ENCODE results near the gene SALL1.

SALL1 gene

GRCh38 chr16:51155820-51156806 lies 5.0 kb upstream of the SALL1 start:
- DNase-seq = no peak

GRCh38 chr16:51155199-51155607 lies 4.1 kb upstream of the SALL1 start:
- no peak for DNase-seq

GRCh38 chr16:51154271-51155171 lies 3.5 kb upstream of the SALL1 start:
- no peak for DNase-seq

- DNase-seq = no peak
Measured at GRCh38 chr16:51153577-51154031, 2.5 kb upstream of the SALL1 start.

GRCh38 chr16:51152691-51153576 lies 1.9 kb upstream of the SALL1 start:
- DNase-seq = no peak

GRCh38 chr16:51151961-51152663 lies 1.0 kb upstream of the SALL1 start:
- DNase-seq = no peak

GRCh38 chr16:51151435-51151960 lies 428 bp upstream of the SALL1 start:
- DNase-seq = no peak

- no peak for DNase-seq
Measured at GRCh38 chr16:51150165-51150887, 744 bp downstream of the SALL1 start.

- DNase-seq = no peak
Measured at GRCh38 chr16:51149721-51150164, 1.3 kb downstream of the SALL1 start.

GRCh38 chr16:51149251-51149661 lies 1.8 kb downstream of the SALL1 start:
- DNase-seq = no peak

- DNase-seq = no peak
Measured at GRCh38 chr16:51148678-51149228, 2.3 kb downstream of the SALL1 start.

- no peak for DNase-seq
Measured at GRCh38 chr16:51147776-51148677, 3.0 kb downstream of the SALL1 start.

GRCh38 chr16:51146256-51146924 lies 4.7 kb downstream of the SALL1 start:
- DNase-seq = no peak

GRCh38 chr16:51144203-51144602 lies 6.9 kb downstream of the SALL1 start:
- DNase-seq = no peak

- no peak for DNase-seq
Measured at GRCh38 chr16:51143196-51143977, 7.7 kb downstream of the SALL1 start.

GRCh38 chr16:51141541-51141940 lies 9.5 kb downstream of the SALL1 start:
- DNase-seq = no peak

- DNase-seq = no peak
Measured at GRCh38 chr16:51141106-51141505, 10.0 kb downstream of the SALL1 start.

- no peak for DNase-seq
Measured at GRCh38 chr16:51140112-51140511, 11.0 kb downstream of the SALL1 start.

Data from activated CD4-positive, CD25-positive, alpha-beta regulatory T cell treated with anti-CD3 and anti-CD28 coated beads, Interleukin-2, amount 50 U/mL, for 72 hours (primary cell).